CD14-positive monocyte (primary cell): Measurements from ENCODE around the gene MED13L. TPM values are rescaled to one million over a fixed set of nuclear protein-coding genes. Genes with fewer than 3 reads are reported as not detected.

Experiments
- DNase-seq, 3 donors: peaks; one replicate each; pipeline ENCODE4 v3.0.0-alpha.2; 2011 to 2022
- H2AFZ ChIP-seq: 2 replicates; pipeline ENCODE4 v1.6.0; 2012; ENCODE audit warnings: mild to moderate bottlenecking, low read depth, low read length, inconsistent platforms; ENCODE audit not compliant: insufficient read depth, poor library complexity, severe bottlenecking
- H3K27ac ChIP-seq, 2 donors: 1 replicate in 1 of 2; 2 replicates in 1 of 2; pipeline ENCODE4 v1.5.1; 2012 to 2013; ENCODE audit warnings: low read length in 2 of 2, control low read depth in 1 of 2, inconsistent platforms in 1 of 2, low read depth in 1 of 2, mild to moderate bottlenecking in 1 of 2
- H3K27me3 ChIP-seq, 2 donors: one replicate each; pipeline versions ENCODE4 v1.6.0 to v1.6.1; 2011 to 2013; ENCODE audit warnings: low read length in 2 of 2; ENCODE audit not compliant: control insufficient read depth in 2 of 2, insufficient read depth in 2 of 2
- H3K36me3 ChIP-seq, 2 donors: replicated peaks in 1 of 2; 1 replicate in 1 of 2; 2 replicates in 1 of 2; pipeline versions ENCODE4 v1.5.1 to v1.6.1; 2012 to 2013; ENCODE audit warnings: low read length in 2 of 2, control low read depth in 1 of 2, inconsistent platforms in 1 of 2, mild to moderate bottlenecking in 1 of 2; ENCODE audit not compliant: insufficient read depth in 2 of 2, control insufficient read depth in 1 of 2
- H3K4me1 ChIP-seq, 2 donors: 1 replicate in 1 of 2; 2 replicates in 1 of 2; pipeline versions ENCODE4 v1.5.1 to v1.6.1; 2012 to 2013; ENCODE audit warnings: low read length in 2 of 2, control low read depth in 1 of 2, inconsistent platforms in 1 of 2, mild to moderate bottlenecking in 1 of 2, moderate library complexity in 1 of 2; ENCODE audit not compliant: insufficient read depth in 2 of 2, control insufficient read depth in 1 of 2
- H3K4me2 ChIP-seq: replicated peaks from 2 replicates; pipeline ENCODE3; 2012; ENCODE audit warnings: low read length, moderate library complexity, mild to moderate bottlenecking; ENCODE audit not compliant: poor library complexity, severe bottlenecking; ENCODE audit errors: extremely low read depth
- H3K4me3 ChIP-seq, 3 experiments: fragments of 200-600 bp in 1 of 3; sonication (generic) in 1 of 3; replicated peaks in 1 of 3; 1 replicate in 2 of 3; 2 replicates in 1 of 3; pipeline ENCODE4 v1.5.1; 2011 to 2013; ENCODE audit warnings: low read length in 3 of 3, mild to moderate bottlenecking in 3 of 3, control low read depth in 2 of 3, low read depth in 2 of 3, inconsistent platforms in 1 of 3, moderate library complexity in 1 of 3
- H3K79me2 ChIP-seq: 2 replicates; pipeline ENCODE4 v1.6.0; 2012; ENCODE audit warnings: mild to moderate bottlenecking, control low read depth, inconsistent platforms, low read length, moderate library complexity; ENCODE audit not compliant: insufficient read depth
- H3K9ac ChIP-seq: 2 replicates; pipeline ENCODE4 v1.6.0; 2017; ENCODE audit warnings: low read length, mild to moderate bottlenecking; ENCODE audit not compliant: insufficient read depth, poor library complexity, severe bottlenecking
- H3K9me3 ChIP-seq, 2 donors: replicated peaks in 1 of 2; 1 replicate in 1 of 2; 2 replicates in 1 of 2; pipeline versions ENCODE4 v1.5.1 to v1.6.1; 2012 to 2013; ENCODE audit warnings: low read length in 2 of 2, control low read depth in 1 of 2; ENCODE audit not compliant: control insufficient read depth in 1 of 2, insufficient read depth in 1 of 2
- H4K20me1 ChIP-seq: 2 replicates; pipeline ENCODE4 v1.6.0; 2012; ENCODE audit warnings: mild to moderate bottlenecking, low read length, control low read depth, moderate library complexity; ENCODE audit not compliant: insufficient read depth
- H3K27ac Mint-ChIP-seq, 7 donors: one replicate each; pipeline ENCODE4 v1.8.0; 2020; ENCODE audit warnings: mild to moderate bottlenecking in 7 of 7, mixed read lengths in 7 of 7, moderate library complexity in 6 of 7, inconsistent platforms in 2 of 7
- H3K27me3 Mint-ChIP-seq, 3 donors: one replicate each; pipeline ENCODE4 v1.8.0; 2021 to 2022; ENCODE audit warnings: low read depth in 3 of 3, mild to moderate bottlenecking in 3 of 3, mixed read lengths in 3 of 3, moderate library complexity in 3 of 3, inconsistent platforms in 1 of 3
- H3K36me3 Mint-ChIP-seq, 2 donors: one replicate each; pipeline ENCODE4 v1.8.0; 2020; ENCODE audit warnings: mixed read lengths in 2 of 2, inconsistent platforms in 1 of 2, mild to moderate bottlenecking in 1 of 2
- H3K4me1 Mint-ChIP-seq: one replicate; pipeline ENCODE4 v1.8.0; 2020; ENCODE audit warnings: mild to moderate bottlenecking, mixed read lengths
- H3K4me3 Mint-ChIP-seq, 2 donors: one replicate each; pipeline ENCODE4 v1.8.0; 2020; ENCODE audit warnings: mild to moderate bottlenecking in 2 of 2, mixed read lengths in 2 of 2, moderate library complexity in 1 of 2
- H3K9me3 Mint-ChIP-seq, 7 donors: one replicate each; pipeline ENCODE4 v1.8.0; 2020 to 2022; ENCODE audit warnings: mixed read lengths in 7 of 7, mild to moderate bottlenecking in 6 of 7, moderate library complexity in 6 of 7, inconsistent platforms in 2 of 7
- CTCF ChIP-seq: fragments of 200-600 bp; IDR thresholded peaks from one replicate; pipeline ENCODE4 v1.8.0; 2022; ENCODE audit warnings: antibody characterized with exemption, mild to moderate bottlenecking
- WGBS: methylation state at CpG from one replicate; pipeline ENCODE4 v1.1.5; 2013; ENCODE audit warnings: missing lambda C conversion rate; ENCODE audit not compliant: insufficient coverage; 5-methylcytosine and 5-hydroxymethylcytosine counted together
- intact Hi-C, 2 donors: fragments of 100-400 bp; cut with micrococcal nuclease; formaldehyde crosslinking; loops; one replicate each; pipeline versions ENCODE4 v1.15.0 to v1.15.1; 2023
- polyA plus RNA-seq, 3 donors: library from polyadenylated mRNA; depleted of rRNA in 1 of 3; unstranded in 2 of 3; stranded (reverse) in 1 of 3; fragments of 300-500 nt in 2 of 3; fragments of >200 nt in 1 of 3; fragmentation: Illumina TruSeq in 2 of 3; gene quantifications; 1 replicate in 2 of 3; 2 replicates in 1 of 3; pipeline ENCODE4 v1.2.3, GENCODE V29; 2012 to 2021

The MED13L gene
- polyA plus RNA-seq, 3 donors = 4.4 to 42.0 (median 7.5) TPM

GRCh38 chr12:116012757-116013156, 264.7 kb downstream of the MED13L start:
- Histone ChIP-seq H3K4me3 (no peak overlapping the region), H3K27ac (no peak overlapping the region), H3K79me2 (peaks cover 36% of the 10 kb centered on the region), H3K4me2 (no peak overlapping the region), H3K27me3 (no peaks in the 10 kb centered on the region), H4K20me1 (peaks cover 89% of the 10 kb centered on the region), H3K9ac (no peak overlapping the region), H3K36me3 (peaks cover 82 to 100% of the 10 kb centered on the region in 2 donors), H3K9me3 (no peaks in the 10 kb centered on the region), H3K4me1 (no peaks in the 10 kb centered on the region), H2AFZ (no peak overlapping the region)
- H3K4me1 Mint-ChIP-seq = no peaks in the 10 kb centered on the region
- H3K4me3 Mint-ChIP-seq = no peak overlapping the region
- peaks cover 86 to 89% of the 10 kb centered on the region in 2 donors for H3K36me3 Mint-ChIP-seq
- intact Hi-C loops = no loop called here
- no CpG with 5 or more reads among the region's 3 CpGs for WGBS
- H3K27ac Mint-ChIP-seq = no peak overlapping the region
- H3K27me3 Mint-ChIP-seq = no peaks in the 10 kb centered on the region
- TF ChIP-seq CTCF = no peak
- H3K9me3 Mint-ChIP-seq = no peaks in the 10 kb centered on the region
- no peak for DNase-seq

- no peaks in the 10 kb centered on the region for H3K27me3 ChIP-seq
- H3K36me3 ChIP-seq = peaks cover 87 to 100% of the 10 kb centered on the region in 2 donors
- peaks cover 35% of the 10 kb centered on the region for H3K79me2 ChIP-seq
- no peak for TF ChIP-seq CTCF
- H3K9me3 ChIP-seq = no peaks in the 10 kb centered on the region
- H3K4me3 ChIP-seq = no peak overlapping the region
- no CpG with 5 or more reads among the region's 3 CpGs for WGBS
- Mint-ChIP-seq H3K36me3 (peaks cover 84 to 90% of the 10 kb centered on the region in 2 donors), H3K27me3 (no peaks in the 10 kb centered on the region), H3K27ac (no peak overlapping the region), H3K4me1 (no peaks in the 10 kb centered on the region), H3K4me3 (no peak overlapping the region), H3K9me3 (no peaks in the 10 kb centered on the region)
- H4K20me1 ChIP-seq = peaks cover 79% of the 10 kb centered on the region
- no peak for DNase-seq
- H2AFZ ChIP-seq = no peak overlapping the region
- H3K9ac ChIP-seq = no peak overlapping the region
- no peak overlapping the region for H3K27ac ChIP-seq
- intact Hi-C loops = no loop called here
- no peak overlapping the region for H3K4me2 ChIP-seq
- no peaks in the 10 kb centered on the region for H3K4me1 ChIP-seq
Observed at GRCh38 chr12:116011217-116011616, 266.3 kb downstream of the MED13L start.
